Neural cell (in vitro differentiated cells): ENCODE data around the gene TM9SF3.

Experiments used
- EZH2 ChIP-seq: fragments of 200-600, 300-800 bp; shearing (Covaris generic), sonication (generic); IDR thresholded peaks from 2 replicates; pipeline ENCODE4 v1.6.1; 2014; ENCODE audit warnings: antibody characterized with exemption, low read length, borderline replicate concordance, mild to moderate bottlenecking; ENCODE audit not compliant: insufficient read depth, poor library complexity, severe bottlenecking
- RAD21 ChIP-seq: fragments of 450-650 bp; conservative IDR thresholded peaks from 2 replicates; pipeline ENCODE4 v1.6.1; 2014; ENCODE audit warnings: antibody characterized with exemption, mild to moderate bottlenecking, moderate library complexity
- SMC3 ChIP-seq: fragments of 450-650 bp; conservative IDR thresholded peaks from 2 replicates; pipeline ENCODE4 v1.6.1; 2014; ENCODE audit warnings: antibody characterized with exemption, mild to moderate bottlenecking, moderate library complexity; ENCODE audit not compliant: poor library complexity
- TAF1 ChIP-seq: IDR thresholded peaks from 2 replicates; pipeline ENCODE4 v1.6.1; 2012; ENCODE audit warnings: low read depth
- TF ChIP-seq, protein P1 (sequence below): fragments of 450-650 bp; IDR thresholded peaks from 2 replicates; pipeline ENCODE4 v1.5.1; 2014; ENCODE audit warnings: antibody characterized with exemption, mild to moderate bottlenecking, moderate library complexity; ENCODE audit not compliant: poor library complexity, severe bottlenecking

DNA sequence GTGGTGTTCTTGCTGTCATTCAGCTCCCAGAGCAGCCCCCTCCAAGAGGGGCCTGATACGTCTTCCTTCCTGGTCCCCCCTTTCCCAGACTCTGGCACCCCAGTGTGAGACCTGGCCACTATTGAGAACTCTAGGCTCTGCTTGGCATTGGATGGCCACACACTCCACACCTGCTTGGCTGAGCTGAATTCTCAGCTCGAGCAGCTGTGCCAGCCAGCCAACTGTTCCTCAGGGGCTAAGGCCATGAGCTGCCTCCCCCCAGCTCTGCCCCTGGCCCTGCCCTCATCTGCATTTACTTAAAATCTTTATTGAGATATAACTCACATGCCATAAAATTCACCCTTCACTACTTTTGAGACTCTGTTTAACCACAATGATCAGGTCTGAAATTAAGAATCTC lies 79.8 kb downstream of the TM9SF3 start:
- TF ChIP-seq, protein P1, sequence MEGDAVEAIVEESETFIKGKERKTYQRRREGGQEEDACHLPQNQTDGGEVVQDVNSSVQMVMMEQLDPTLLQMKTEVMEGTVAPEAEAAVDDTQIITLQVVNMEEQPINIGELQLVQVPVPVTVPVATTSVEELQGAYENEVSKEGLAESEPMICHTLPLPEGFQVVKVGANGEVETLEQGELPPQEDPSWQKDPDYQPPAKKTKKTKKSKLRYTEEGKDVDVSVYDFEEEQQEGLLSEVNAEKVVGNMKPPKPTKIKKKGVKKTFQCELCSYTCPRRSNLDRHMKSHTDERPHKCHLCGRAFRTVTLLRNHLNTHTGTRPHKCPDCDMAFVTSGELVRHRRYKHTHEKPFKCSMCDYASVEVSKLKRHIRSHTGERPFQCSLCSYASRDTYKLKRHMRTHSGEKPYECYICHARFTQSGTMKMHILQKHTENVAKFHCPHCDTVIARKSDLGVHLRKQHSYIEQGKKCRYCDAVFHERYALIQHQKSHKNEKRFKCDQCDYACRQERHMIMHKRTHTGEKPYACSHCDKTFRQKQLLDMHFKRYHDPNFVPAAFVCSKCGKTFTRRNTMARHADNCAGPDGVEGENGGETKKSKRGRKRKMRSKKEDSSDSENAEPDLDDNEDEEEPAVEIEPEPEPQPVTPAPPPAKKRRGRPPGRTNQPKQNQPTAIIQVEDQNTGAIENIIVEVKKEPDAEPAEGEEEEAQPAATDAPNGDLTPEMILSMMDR = no peak
- TF ChIP-seq SMC3 = no peak
- no peak for TF ChIP-seq RAD21
- TF ChIP-seq EZH2 = no peak
- no peak for TF ChIP-seq TAF1
